Measurements from ENCODE around the gene STRN.

DNA sequence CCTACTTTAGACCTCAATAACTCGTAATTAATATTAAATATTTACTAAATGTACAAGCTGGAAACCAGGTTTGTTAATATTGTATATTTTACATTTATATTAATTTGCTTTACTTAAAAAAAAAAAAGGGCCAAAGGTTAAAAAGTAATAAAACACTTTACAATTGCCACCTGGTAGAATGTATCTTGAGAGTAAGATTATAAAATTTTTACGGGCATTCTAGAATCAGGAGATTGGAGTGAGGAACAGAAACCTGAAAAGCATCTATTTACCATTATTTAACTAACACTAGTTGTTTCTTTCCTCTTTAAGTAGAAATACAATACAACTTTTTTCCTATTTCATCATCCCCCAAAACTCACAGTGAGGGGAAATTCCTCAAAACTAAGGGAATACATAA, 15.6 kb upstream of the STRN start:
- TF ChIP-seq, protein P1, sequence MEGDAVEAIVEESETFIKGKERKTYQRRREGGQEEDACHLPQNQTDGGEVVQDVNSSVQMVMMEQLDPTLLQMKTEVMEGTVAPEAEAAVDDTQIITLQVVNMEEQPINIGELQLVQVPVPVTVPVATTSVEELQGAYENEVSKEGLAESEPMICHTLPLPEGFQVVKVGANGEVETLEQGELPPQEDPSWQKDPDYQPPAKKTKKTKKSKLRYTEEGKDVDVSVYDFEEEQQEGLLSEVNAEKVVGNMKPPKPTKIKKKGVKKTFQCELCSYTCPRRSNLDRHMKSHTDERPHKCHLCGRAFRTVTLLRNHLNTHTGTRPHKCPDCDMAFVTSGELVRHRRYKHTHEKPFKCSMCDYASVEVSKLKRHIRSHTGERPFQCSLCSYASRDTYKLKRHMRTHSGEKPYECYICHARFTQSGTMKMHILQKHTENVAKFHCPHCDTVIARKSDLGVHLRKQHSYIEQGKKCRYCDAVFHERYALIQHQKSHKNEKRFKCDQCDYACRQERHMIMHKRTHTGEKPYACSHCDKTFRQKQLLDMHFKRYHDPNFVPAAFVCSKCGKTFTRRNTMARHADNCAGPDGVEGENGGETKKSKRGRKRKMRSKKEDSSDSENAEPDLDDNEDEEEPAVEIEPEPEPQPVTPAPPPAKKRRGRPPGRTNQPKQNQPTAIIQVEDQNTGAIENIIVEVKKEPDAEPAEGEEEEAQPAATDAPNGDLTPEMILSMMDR (IDR thresholded peaks at IDR 0.05) = no peak
- TF ChIP-seq POLR2AphosphoS5 (IDR thresholded peaks at IDR 0.05) (no peak), EP300 (IDR thresholded peaks at IDR 0.05) (no peak), POLR2A (IDR thresholded peaks at IDR 0.05) (no peak)

All from upper lobe of left lung (tissue), 4 donors.